ENCODE data around the gene ABCA3. TPM values are rescaled to one million over a fixed set of nuclear protein-coding genes. Genes with fewer than 3 reads are reported as not detected.

Gene ABCA3
- total and polyA plus RNA-seq, 2 experiments from 2014 or later = 3.0 to 4.1 TPM

- Mint-ChIP-seq H3K36me3 (ENCODE audit: low read depth) (no peaks in the 10 kb centered on the region; the same call in 2 of the 3 replicates), H3K4me1 (no peaks in the 10 kb centered on the region), H3K27me3 (ENCODE audit: insufficient read depth, low read depth, poor library complexity) (peaks cover 9% of the 10 kb centered on the region), H3K9me3 (no peaks in the 10 kb centered on the region), H3K4me3 (no peak overlapping the region), H3K27ac (no peak overlapping the region)
- Histone ChIP-seq H3K9me2 (ENCODE audit: insufficient read depth) (no peaks in the 10 kb centered on the region), H3K27me3 (ENCODE audit: insufficient read depth) (no peaks in the 10 kb centered on the region), H3K4me2 (no peak overlapping the region), H3K79me2 (replicated peaks; ENCODE audit: insufficient read depth) (no peaks in the 10 kb centered on the region), H2AFZ (no peak overlapping the region), H4K20me1 (replicated peaks; ENCODE audit: insufficient read depth) (no peaks in the 10 kb centered on the region; the same call in 1 of the 2 replicates), H3K4me3 (no peak overlapping the region), H3F3A (replicated peaks; ENCODE audit: low read depth) (no peaks in the 10 kb centered on the region), H3K36me3 (ENCODE audit: insufficient read depth) (no peaks in the 10 kb centered on the region), H3K27ac (ENCODE audit: low read depth) (no peak overlapping the region), H3K4me1 (ENCODE audit: insufficient read depth) (no peaks in the 10 kb centered on the region)
- ATAC-seq (no peak), DNase-seq (ENCODE audit: low spot score) (no peak)
- TF ChIP-seq ZNF114 (CRISPR knock-in tag; IDR thresholded peaks at IDR 0.05) (no peak), EZH2 (IDR thresholded peaks at IDR 0.05; ENCODE audit: low read depth, unreplicated experiment) (no peak), STAT1 (IDR thresholded peaks at IDR 0.05; ENCODE audit: unreplicated experiment) (no peak), CTCF (conservative IDR thresholded peaks at IDR 0.05; ENCODE audit: low read depth in 2 of 2) (no peak), CREB1 (CRISPR knock-in tag; IDR thresholded peaks at IDR 0.05; ENCODE audit: low read depth) (no peak), POLR2AphosphoS5 (IDR thresholded peaks at IDR 0.05; ENCODE audit: low read depth) (no peak), ETS1 (IDR thresholded peaks at IDR 0.05) (no peak), REST (IDR thresholded peaks at IDR 0.05; ENCODE audit: unreplicated experiment) (no peak), ZNF462 (CRISPR knock-in tag; IDR thresholded peaks at IDR 0.05) (no peak), JUNB (IDR thresholded peaks at IDR 0.05; ENCODE audit: unreplicated experiment) (no peak)
Measured at GRCh38 chr16:2282866-2283555, 57.5 kb downstream of the ABCA3 start.
